Uterus (tissue), 2 donors: Measurements from ENCODE around the gene PDE4B.

Experiments
- POLR2A ChIP-seq, 2 donors: fragments of 450-650 bp; IDR thresholded peaks; one replicate each; pipeline ENCODE4 v1.6.1; 2016; ENCODE audit warnings: antibody characterized with exemption in 2 of 2, mild to moderate bottlenecking in 1 of 2, moderate library complexity in 1 of 2
- TF ChIP-seq, protein P1 (sequence below), 4 experiments: fragments of 200-600 bp in 2 of 4; fragments of 450-650 bp in 2 of 4; sonication (generic) in 2 of 4; IDR thresholded peaks; one replicate each; pipeline ENCODE4 v1.5.1; 2016 to 2019; ENCODE audit warnings: antibody characterized with exemption in 4 of 4, mild to moderate bottlenecking in 2 of 4, moderate library complexity in 1 of 4

DNA sequence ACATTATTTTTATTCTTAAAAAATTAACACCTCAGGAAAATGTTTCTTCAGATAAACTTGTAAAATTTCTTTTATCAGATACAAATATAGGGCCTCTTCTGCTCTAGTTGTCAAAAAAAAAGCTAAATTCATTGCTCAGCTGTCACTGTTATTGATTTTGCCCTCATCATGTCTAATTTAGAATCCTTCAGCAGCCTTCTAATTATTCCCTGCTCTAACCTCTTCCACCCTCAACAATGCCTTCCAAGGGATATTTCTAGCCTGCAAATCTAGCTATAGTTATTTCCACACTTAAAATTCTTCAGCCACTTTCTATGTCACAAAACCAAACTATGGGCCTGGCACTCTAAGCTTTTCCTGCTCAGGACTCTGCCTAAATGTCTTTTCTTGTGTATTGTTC, 25.2 kb downstream of the PDE4B start:
- TF ChIP-seq, protein P1, sequence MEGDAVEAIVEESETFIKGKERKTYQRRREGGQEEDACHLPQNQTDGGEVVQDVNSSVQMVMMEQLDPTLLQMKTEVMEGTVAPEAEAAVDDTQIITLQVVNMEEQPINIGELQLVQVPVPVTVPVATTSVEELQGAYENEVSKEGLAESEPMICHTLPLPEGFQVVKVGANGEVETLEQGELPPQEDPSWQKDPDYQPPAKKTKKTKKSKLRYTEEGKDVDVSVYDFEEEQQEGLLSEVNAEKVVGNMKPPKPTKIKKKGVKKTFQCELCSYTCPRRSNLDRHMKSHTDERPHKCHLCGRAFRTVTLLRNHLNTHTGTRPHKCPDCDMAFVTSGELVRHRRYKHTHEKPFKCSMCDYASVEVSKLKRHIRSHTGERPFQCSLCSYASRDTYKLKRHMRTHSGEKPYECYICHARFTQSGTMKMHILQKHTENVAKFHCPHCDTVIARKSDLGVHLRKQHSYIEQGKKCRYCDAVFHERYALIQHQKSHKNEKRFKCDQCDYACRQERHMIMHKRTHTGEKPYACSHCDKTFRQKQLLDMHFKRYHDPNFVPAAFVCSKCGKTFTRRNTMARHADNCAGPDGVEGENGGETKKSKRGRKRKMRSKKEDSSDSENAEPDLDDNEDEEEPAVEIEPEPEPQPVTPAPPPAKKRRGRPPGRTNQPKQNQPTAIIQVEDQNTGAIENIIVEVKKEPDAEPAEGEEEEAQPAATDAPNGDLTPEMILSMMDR (IDR thresholded peaks at IDR 0.05): no peak
- TF ChIP-seq POLR2A (IDR thresholded peaks at IDR 0.05): no peak
